GM23248 (cell line): ENCODE results near the gene ERGIC2. TPM values are rescaled to one million over a fixed set of nuclear protein-coding genes. Genes with fewer than 3 reads are reported as not detected.
A peak's percentile ranks its signal among the peaks of the same experiment; 100 is the strongest.

Experiments
- DNase-seq: peaks from one replicate; pipeline ENCODE4 v3.0.0-alpha.2; 2015
- H2AFZ ChIP-seq: fragments of 200-600 bp; sonication (generic); 2 replicates; pipeline ENCODE4 v1.6.1; 2016; ENCODE audit warnings: antibody characterized with exemption
- H3F3A ChIP-seq: fragments of 200-600 bp; sonication (generic); 2 replicates; pipeline ENCODE4 v1.6.1; 2016; ENCODE audit warnings: mild to moderate bottlenecking, antibody characterized with exemption, mixed run types; ENCODE audit not compliant: insufficient read depth
- H3K27ac ChIP-seq: fragments of 200-600 bp; sonication (generic); 2 replicates; pipeline ENCODE4 v1.5.1; 2016; ENCODE audit warnings: mild to moderate bottlenecking
- H3K27me3 ChIP-seq: fragments of 200-600 bp; sonication (generic); replicated peaks from 2 replicates; pipeline ENCODE4 v1.6.1; 2016; ENCODE audit warnings: mild to moderate bottlenecking; ENCODE audit not compliant: insufficient read depth
- H3K36me3 ChIP-seq: fragments of 200-600 bp; sonication (generic); 2 replicates; pipeline ENCODE4 v1.6.1; 2016; ENCODE audit warnings: low read depth, mild to moderate bottlenecking
- H3K4me1 ChIP-seq: fragments of 200-600 bp; sonication (generic); 2 replicates; pipeline ENCODE4 v1.6.1; 2016; ENCODE audit warnings: mild to moderate bottlenecking; ENCODE audit not compliant: insufficient read depth
- H3K4me2 ChIP-seq: fragments of 200-600 bp; sonication (generic); one replicate; pipeline ENCODE4 v1.6.1; 2016; ENCODE audit warnings: mild to moderate bottlenecking; ENCODE audit not compliant: unreplicated experiment
- H3K4me3 ChIP-seq: fragments of 200-600 bp; sonication (generic); 2 replicates; pipeline ENCODE4 v1.5.1; 2016; ENCODE audit warnings: mild to moderate bottlenecking
- H3K79me2 ChIP-seq: fragments of 200-600 bp; sonication (generic); 2 replicates; pipeline ENCODE4 v1.6.1; 2016; ENCODE audit warnings: mild to moderate bottlenecking; ENCODE audit not compliant: insufficient read depth
- H3K9ac ChIP-seq: fragments of 200-600 bp; sonication (generic); 2 replicates; pipeline ENCODE4 v1.6.1; 2016; ENCODE audit warnings: mild to moderate bottlenecking
- H3K9me2 ChIP-seq: fragments of 200-600 bp; sonication (generic); 2 replicates; pipeline ENCODE4 v1.6.1; 2016; ENCODE audit warnings: mixed run types, mild to moderate bottlenecking, moderate library complexity; ENCODE audit not compliant: insufficient read depth
- H3K9me3 ChIP-seq: fragments of 200-600 bp; sonication (generic); one replicate; pipeline ENCODE4 v1.6.1; 2017; ENCODE audit warnings: low read depth
- H4K20me1 ChIP-seq: fragments of 200-600 bp; sonication (generic); 2 replicates; pipeline ENCODE4 v1.6.0; 2016; ENCODE audit not compliant: insufficient read depth
- EZH2 ChIP-seq: fragments of 200-600 bp; sonication (generic); IDR thresholded peaks from 2 replicates; pipeline ENCODE4 v1.6.1; 2018; ENCODE audit warnings: antibody characterized with exemption, mild to moderate bottlenecking; ENCODE audit not compliant: insufficient read depth, poor library complexity, severe bottlenecking
- EZH2phosphoT487 ChIP-seq: fragments of 200-600 bp; sonication (generic); IDR thresholded peaks from 2 replicates; pipeline ENCODE4 v1.6.1; 2018; ENCODE audit warnings: antibody characterized with exemption, moderate library complexity, mild to moderate bottlenecking, low read depth; ENCODE audit not compliant: insufficient read depth
- WGBS, 2 experiments: methylation state at CpG; one replicate each; pipeline ENCODE4 v1.1.6; 2015 to 2017; ENCODE audit warnings: low lambda C conversion rate in 2 of 2, low coverage in 1 of 2; ENCODE audit errors: missing lambda C conversion rate in 2 of 2; 5-methylcytosine and 5-hydroxymethylcytosine counted together
- in situ Hi-C: fragments of 300-500 bp; cut with MboI; formaldehyde crosslinking; loops from 2 replicates; pipeline ENCODE4 v1.15.0; 2020
- polyA plus RNA-seq: library from polyadenylated mRNA; unstranded; fragments of >200 nt; fragmentation: Nextera tagmentation; extraction: Ambion mirVana; gene quantifications from 2 replicates; pipeline ENCODE4 v1.2.1, GENCODE V29; 2016
- total RNA-seq: library from RNA; depleted of rRNA; stranded (reverse); fragments of >200 nt; shearing (Covaris generic); gene quantifications from 2 replicates; pipeline ENCODE4 v1.2.3, GENCODE V29; 2014

ERGIC2 gene
- total and polyA plus RNA-seq, 2 experiments from 2014 or later, result 171 to 179 TPM

- in situ Hi-C loops, result loop anchor here (25.0 kb wide), 1 partner anchor 295 kb away; no protein-coding TSS in a partner anchor
These were observed 1.3 kb upstream of the ERGIC2 start for GRCh38 chr12:29382251-29382650.

GRCh38 chr12:29376118-29376517 lies 4.9 kb downstream of the ERGIC2 start:
- H3F3A ChIP-seq, result 0 out of 2 replicates have a peak, but pooled peaks cover 7% of the 10 kb centered on the region
- H3K79me2 ChIP-seq, result peaks cover 91% of the 10 kb centered on the region
- no peaks in the 10 kb centered on the region for H4K20me1 ChIP-seq
- no peaks in the 10 kb centered on the region for H3K9me2 ChIP-seq
- H2AFZ ChIP-seq, result no peak overlapping the region
- H3K36me3 ChIP-seq, result no peaks in the 10 kb centered on the region; the same call in 1 of the 2 replicates
- no peak overlapping the region for H3K27ac ChIP-seq
- H3K4me2 ChIP-seq, result no peak overlapping the region
- WGBS, 2 experiments, result 96 to 98% methylated on average over 2 of the region's 2 CpGs
- no peak overlapping the region for H3K9ac ChIP-seq
- no peaks in the 10 kb centered on the region for H3K9me3 ChIP-seq
- in situ Hi-C loops, result loop anchor here (25.0 kb wide), 1 partner anchor 289 kb away; no protein-coding TSS in a partner anchor
- peaks cover 11% of the 10 kb centered on the region; the same call in 1 of the 2 replicates for H3K4me1 ChIP-seq
- DNase-seq, result no peak
- H3K27me3 ChIP-seq, result no peaks in the 10 kb centered on the region
- TF ChIP-seq EZH2, result no peak
- TF ChIP-seq EZH2phosphoT487, result no peak
- H3K4me3 ChIP-seq, result no peak overlapping the region

More at GRCh38 chr12:29382251-29382650, 1.3 kb upstream of the ERGIC2 start:
- Histone ChIP-seq H3K27ac (no peak overlapping the region), H3K27me3 (no peaks in the 10 kb centered on the region), H2AFZ (peak overlapping the region; percentile 97), H3K79me2 (peaks cover 36% of the 10 kb centered on the region), H3K4me1 (peaks cover 11% of the 10 kb centered on the region; the same call in 1 of the 2 replicates), H3K9ac (no peak overlapping the region), H3K9me3 (no peaks in the 10 kb centered on the region), H3F3A (0 out of 2 replicates have a peak, but pooled peaks cover 7% of the 10 kb centered on the region), H3K9me2 (no peaks in the 10 kb centered on the region), H3K4me3 (no peak overlapping the region), H3K4me2 (no peak overlapping the region), H3K36me3 (no peaks in the 10 kb centered on the region), H4K20me1 (no peaks in the 10 kb centered on the region)
- no peak for TF ChIP-seq EZH2phosphoT487
- TF ChIP-seq EZH2, result no peak
- DNase-seq, result no peak
- 90 to 91% methylated on average over 2 of the region's 2 CpGs for WGBS, 2 experiments

DNA sequence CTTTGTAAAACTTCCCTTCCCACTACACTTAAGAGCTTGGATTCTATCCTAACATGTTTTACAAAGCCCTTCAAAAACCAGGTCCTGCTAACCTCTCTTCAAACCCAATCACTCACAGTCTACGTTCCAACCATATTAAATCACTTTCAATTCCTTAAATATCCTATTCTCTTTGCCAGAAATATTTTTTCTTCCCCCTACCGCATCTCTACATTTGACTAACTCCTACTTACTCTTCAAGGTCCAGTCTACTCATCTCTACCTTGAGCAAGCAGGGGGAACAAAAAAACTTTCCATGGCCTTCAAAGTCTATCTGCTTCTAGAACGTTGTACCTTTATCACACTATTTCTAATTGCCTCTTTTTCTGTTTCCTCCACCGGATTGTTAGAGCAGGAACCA lies 6.1 kb downstream of the ERGIC2 start:
- TF ChIP-seq EZH2 (no peak), EZH2phosphoT487 (no peak)
- Histone ChIP-seq H3K9me2 (no peaks in the 10 kb centered on the region), H3F3A (no peaks in the 10 kb centered on the region), H3K9ac (no peak overlapping the region), H2AFZ (no peak overlapping the region), H3K79me2 (peaks cover 83% of the 10 kb centered on the region), H3K4me3 (no peak overlapping the region), H3K27ac (no peak overlapping the region), H3K9me3 (no peaks in the 10 kb centered on the region), H3K27me3 (no peaks in the 10 kb centered on the region), H3K4me1 (peaks cover 10% of the 10 kb centered on the region; the same call in 1 of the 2 replicates), H3K36me3 (peaks cover 9% of the 10 kb centered on the region), H3K4me2 (no peak overlapping the region), H4K20me1 (no peaks in the 10 kb centered on the region)
- no peak for DNase-seq
- WGBS, 2 experiments, result 95 to 97% methylated on average over 4 of the region's 4 CpGs
- in situ Hi-C loops, result loop anchor here (25.0 kb wide), 2 partner anchors 113 to 288 kb away; no protein-coding TSS in a partner anchor

DNA sequence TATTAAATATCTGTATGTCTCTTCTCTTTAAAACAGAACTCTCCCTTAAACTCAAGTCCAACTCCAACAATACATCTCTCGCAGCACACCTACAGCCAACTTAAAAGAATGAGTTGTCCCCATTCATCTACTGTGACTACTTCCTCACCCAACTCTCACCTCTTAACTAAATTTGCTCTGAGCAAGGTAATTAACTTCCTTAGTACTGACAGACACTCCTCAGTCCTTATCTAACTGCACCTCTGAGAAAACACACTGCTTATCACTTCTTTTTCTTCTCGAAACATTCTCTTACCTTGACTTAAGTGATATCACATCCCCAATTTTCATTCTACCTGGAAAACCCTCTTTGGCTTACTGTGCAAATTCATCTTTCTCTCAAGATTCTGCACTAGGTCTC lies 7.0 kb downstream of the ERGIC2 start:
- DNase-seq, result no peak
- in situ Hi-C loops, result loop anchor here (25.0 kb wide), 1 partner anchor 112 kb away; no protein-coding TSS in a partner anchor

More for the DNA sequence above, 7.0 kb downstream of the ERGIC2 start:
- no peaks in the 10 kb centered on the region for H3K9me3 ChIP-seq
- TF ChIP-seq EZH2, result no peak
- no peak for TF ChIP-seq EZH2phosphoT487
- no peaks in the 10 kb centered on the region for H3F3A ChIP-seq
- no peaks in the 10 kb centered on the region for H4K20me1 ChIP-seq
- no peak overlapping the region for H2AFZ ChIP-seq
- H3K4me2 ChIP-seq, result no peak overlapping the region
- peaks cover 74% of the 10 kb centered on the region for H3K79me2 ChIP-seq
- peaks cover 1% of the 10 kb centered on the region; the same call in 1 of the 2 replicates for H3K4me1 ChIP-seq
- no peak overlapping the region for H3K4me3 ChIP-seq
- H3K27me3 ChIP-seq, result no peaks in the 10 kb centered on the region
- no peak overlapping the region for H3K27ac ChIP-seq
- H3K36me3 ChIP-seq, result peaks cover 15% of the 10 kb centered on the region
- H3K9me2 ChIP-seq, result no peaks in the 10 kb centered on the region
- 97 to 100% methylated on average over 2 of the region's 2 CpGs for whole genome bisulfite sequencing, 2 experiments
- no peak overlapping the region for H3K9ac ChIP-seq
